Measurements from ENCODE around the gene C4orf50. TPM values are rescaled to one million over a fixed set of nuclear protein-coding genes. Genes with fewer than 3 reads are reported as not detected.

C4orf50 gene
- total and polyA plus RNA-seq, 2 of the 8 experiments (the other 6 are each of a cell fraction or from before 2014, with no cell fraction given) = 0.08 to 0.22 TPM

DNA sequence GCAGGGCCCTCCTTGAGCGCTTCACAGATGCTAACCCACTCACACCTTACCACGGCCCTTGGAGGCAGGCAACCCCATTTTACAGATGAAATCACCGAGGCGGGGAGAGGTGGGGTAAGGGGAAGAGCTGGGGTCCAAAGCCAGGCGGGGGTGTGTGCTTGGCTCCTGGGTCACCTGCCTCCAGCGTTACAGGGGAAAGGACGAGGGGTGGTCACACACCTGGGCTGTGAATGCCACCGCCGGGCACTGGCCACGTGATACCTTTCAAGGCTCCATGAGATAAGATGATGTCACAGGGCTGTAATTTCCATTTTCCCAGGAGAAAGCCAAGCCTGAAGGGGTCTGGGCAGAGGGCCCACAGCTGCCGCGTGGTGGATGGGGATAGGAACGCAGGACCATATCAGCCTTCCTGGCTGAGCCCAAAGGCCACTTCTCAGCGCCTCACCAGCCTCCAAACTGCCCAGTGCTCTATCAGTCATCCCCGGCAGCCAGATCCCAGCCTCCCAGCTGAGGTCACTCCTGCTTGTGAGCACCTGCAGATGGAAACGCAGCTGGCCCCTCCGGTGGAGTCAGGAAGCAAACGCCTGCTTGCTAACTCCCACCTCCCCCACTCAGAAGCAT, 62.9 kb downstream of the C4orf50 start (continued):
- TF ChIP-seq RAD21 (IDR thresholded peaks at IDR 0.05 in 1 of 2, conservative IDR thresholded peaks at IDR 0.05 in 1 of 2; ENCODE audit: low read depth in 2 of 2, low read length in 2 of 2) (0 out of 4 replicates have a peak, but pooled peaks of 1 of the 2 experiments have one; percentile 11), ZNF274 (IDR thresholded peaks at IDR 0.05; ENCODE audit: borderline replicate concordance, extremely low read depth, low read length) (no peak), TEAD4 (IDR thresholded peaks at IDR 0.05; ENCODE audit: low read depth, low read length) (no peak), GTF2F1 (IDR thresholded peaks at IDR 0.05; ENCODE audit: borderline replicate concordance, low read depth, low read length) (no peak), SIRT6 (IDR thresholded peaks at IDR 0.05; ENCODE audit: low read length) (no peak), SRF (IDR thresholded peaks at IDR 0.05; ENCODE audit: low read depth, low read length) (no peak), PHF8 (conservative IDR thresholded peaks at IDR 0.05; ENCODE audit: low read depth, low read length) (no peak), EZH2 (IDR thresholded peaks at IDR 0.05; ENCODE audit: low read depth, low read length, severe bottlenecking) (peak; percentile 7)
- TF ChIP-seq, protein P1, sequence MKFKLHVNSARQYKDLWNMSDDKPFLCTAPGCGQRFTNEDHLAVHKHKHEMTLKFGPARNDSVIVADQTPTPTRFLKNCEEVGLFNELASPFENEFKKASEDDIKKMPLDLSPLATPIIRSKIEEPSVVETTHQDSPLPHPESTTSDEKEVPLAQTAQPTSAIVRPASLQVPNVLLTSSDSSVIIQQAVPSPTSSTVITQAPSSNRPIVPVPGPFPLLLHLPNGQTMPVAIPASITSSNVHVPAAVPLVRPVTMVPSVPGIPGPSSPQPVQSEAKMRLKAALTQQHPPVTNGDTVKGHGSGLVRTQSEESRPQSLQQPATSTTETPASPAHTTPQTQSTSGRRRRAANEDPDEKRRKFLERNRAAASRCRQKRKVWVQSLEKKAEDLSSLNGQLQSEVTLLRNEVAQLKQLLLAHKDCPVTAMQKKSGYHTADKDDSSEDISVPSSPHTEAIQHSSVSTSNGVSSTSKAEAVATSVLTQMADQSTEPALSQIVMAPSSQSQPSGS (IDR thresholded peaks at IDR 0.05; ENCODE audit: low read length) = no peak

All from H1 (cell line).